Adipocyte (in vitro differentiated cells): Measurements from ENCODE around the gene ACAP2.

ENCODE experiments used
- DNase-seq: peaks from one replicate; pipeline ENCODE4 v3.0.0-alpha.2; 2015; ENCODE audit warnings: low read depth
- H3K27me3 ChIP-seq: replicated peaks from 2 replicates; pipeline ENCODE4 v1.7.0; 2013; ENCODE audit warnings: mild to moderate bottlenecking, low read length, moderate library complexity; ENCODE audit not compliant: control insufficient read depth, insufficient read depth
- H3K36me3 ChIP-seq: 2 replicates; pipeline ENCODE4 v1.7.0; 2013; ENCODE audit warnings: low read length, mild to moderate bottlenecking, moderate library complexity; ENCODE audit not compliant: control insufficient read depth, insufficient read depth, severe bottlenecking
- H3K4me1 ChIP-seq: 2 replicates; pipeline ENCODE4 v1.7.0; 2013; ENCODE audit warnings: mild to moderate bottlenecking, low read length, moderate library complexity; ENCODE audit not compliant: control insufficient read depth, insufficient read depth
- H3K4me3 ChIP-seq: 2 replicates; pipeline ENCODE4 v1.7.0; 2013; ENCODE audit warnings: mild to moderate bottlenecking, low read length, moderate library complexity
- H3K9ac ChIP-seq: 2 replicates; pipeline ENCODE4 v1.7.0; 2013; ENCODE audit warnings: mild to moderate bottlenecking, low read length, moderate library complexity
- H3K9me3 ChIP-seq: 2 replicates; pipeline ENCODE4 v1.7.0; 2013; ENCODE audit warnings: mild to moderate bottlenecking, low read length, moderate library complexity; ENCODE audit not compliant: control insufficient read depth

Gene ACAP2

DNA sequence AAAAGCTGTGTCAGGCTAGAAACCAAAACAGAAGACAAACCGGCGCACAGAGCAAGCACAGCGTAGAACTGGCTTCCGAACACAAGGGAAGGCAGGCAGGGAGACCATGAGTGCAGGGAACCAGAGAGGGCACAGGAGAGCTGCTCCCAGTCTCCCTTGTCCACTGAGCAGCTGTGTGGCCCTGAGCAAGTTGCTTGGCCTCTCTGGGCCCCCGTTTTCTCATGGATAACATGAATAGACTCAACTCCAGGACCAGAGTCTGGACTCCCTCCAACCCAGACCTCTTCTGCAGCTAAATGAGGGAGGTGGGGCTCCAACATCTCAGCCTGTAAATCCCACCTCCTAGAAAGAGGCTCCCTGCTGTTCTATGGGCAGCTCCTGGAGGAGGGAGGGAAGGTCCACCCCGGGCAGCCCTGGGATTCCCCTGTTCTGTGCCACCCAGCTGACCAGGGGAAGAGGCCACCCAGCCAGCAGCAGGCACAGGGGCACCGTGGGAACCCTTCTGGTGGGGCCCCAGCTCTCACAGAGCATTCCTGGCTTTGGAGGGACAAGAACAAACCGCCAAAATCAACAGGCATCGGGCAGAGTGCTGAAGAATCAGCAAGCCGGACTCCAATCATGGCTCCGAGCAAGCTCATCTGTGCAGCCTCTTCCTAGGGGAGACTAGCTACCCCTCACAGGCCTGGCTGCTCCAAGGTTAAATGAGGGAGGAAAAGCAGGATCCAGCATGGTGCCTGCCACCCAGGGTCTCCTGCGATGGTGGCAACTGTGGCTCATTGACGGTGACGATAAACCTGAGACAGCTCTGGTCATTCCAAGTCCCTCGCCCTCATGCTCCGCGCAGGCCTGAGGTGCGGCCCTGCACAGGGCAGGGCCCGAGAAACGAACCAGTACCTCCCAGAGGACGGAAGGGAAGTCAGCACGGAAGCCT, 187.0 kb downstream of the ACAP2 start:
- Histone ChIP-seq H3K9ac (no peak overlapping the region), H3K27me3 (no peaks in the 10 kb centered on the region), H3K9me3 (no peaks in the 10 kb centered on the region), H3K36me3 (no peaks in the 10 kb centered on the region), H3K4me1 (peaks cover 32% of the 10 kb centered on the region), H3K4me3 (no peak overlapping the region)
- no peak for DNase-seq

- Histone ChIP-seq H3K9me3 (no peaks in the 10 kb centered on the region), H3K4me3 (no peak overlapping the region), H3K4me1 (peaks cover 29% of the 10 kb centered on the region), H3K9ac (no peak overlapping the region), H3K27me3 (no peaks in the 10 kb centered on the region), H3K36me3 (no peaks in the 10 kb centered on the region)
- DNase-seq = no peak
Measured at GRCh38 chr3:195255176-195255500, 187.7 kb downstream of the ACAP2 start.

GRCh38 chr3:195254454-195255175, 188.2 kb downstream of the ACAP2 start:
- Histone ChIP-seq H3K4me1 (peaks cover 29% of the 10 kb centered on the region), H3K36me3 (no peaks in the 10 kb centered on the region), H3K9me3 (no peaks in the 10 kb centered on the region), H3K27me3 (no peaks in the 10 kb centered on the region), H3K4me3 (no peak overlapping the region), H3K9ac (no peak overlapping the region)
- DNase-seq = no peak

DNA sequence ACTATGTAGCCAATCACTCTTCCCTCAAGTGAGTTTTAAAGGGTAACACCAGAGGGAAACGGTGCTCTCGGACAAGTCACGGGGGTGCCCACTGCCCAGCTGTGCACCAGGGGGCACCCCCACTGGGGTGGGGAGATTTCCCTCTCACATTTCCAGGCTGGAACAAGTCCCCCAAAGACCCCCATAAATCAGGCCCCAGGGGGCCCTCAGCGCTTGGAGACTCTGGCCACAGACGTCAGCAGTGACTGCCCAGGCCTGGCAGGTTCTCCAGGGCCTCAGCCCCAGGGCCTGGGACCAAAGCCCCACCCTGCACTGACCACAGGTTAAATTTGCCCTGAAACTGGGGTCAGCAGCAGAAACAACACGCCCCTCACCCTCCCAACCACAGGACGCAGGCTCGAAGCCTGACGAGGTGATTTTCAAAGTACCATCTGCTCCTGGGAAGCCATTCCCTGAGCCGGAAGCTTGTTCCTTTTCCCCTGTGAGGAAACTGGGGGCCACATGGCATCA, 188.8 kb downstream of the ACAP2 start:
- no peak for DNase-seq
- Histone ChIP-seq H3K4me1 (peaks cover 23% of the 10 kb centered on the region), H3K4me3 (no peak overlapping the region), H3K9ac (peak overlapping the region; percentile 77), H3K36me3 (no peaks in the 10 kb centered on the region), H3K9me3 (no peaks in the 10 kb centered on the region), H3K27me3 (no peaks in the 10 kb centered on the region)

DNA sequence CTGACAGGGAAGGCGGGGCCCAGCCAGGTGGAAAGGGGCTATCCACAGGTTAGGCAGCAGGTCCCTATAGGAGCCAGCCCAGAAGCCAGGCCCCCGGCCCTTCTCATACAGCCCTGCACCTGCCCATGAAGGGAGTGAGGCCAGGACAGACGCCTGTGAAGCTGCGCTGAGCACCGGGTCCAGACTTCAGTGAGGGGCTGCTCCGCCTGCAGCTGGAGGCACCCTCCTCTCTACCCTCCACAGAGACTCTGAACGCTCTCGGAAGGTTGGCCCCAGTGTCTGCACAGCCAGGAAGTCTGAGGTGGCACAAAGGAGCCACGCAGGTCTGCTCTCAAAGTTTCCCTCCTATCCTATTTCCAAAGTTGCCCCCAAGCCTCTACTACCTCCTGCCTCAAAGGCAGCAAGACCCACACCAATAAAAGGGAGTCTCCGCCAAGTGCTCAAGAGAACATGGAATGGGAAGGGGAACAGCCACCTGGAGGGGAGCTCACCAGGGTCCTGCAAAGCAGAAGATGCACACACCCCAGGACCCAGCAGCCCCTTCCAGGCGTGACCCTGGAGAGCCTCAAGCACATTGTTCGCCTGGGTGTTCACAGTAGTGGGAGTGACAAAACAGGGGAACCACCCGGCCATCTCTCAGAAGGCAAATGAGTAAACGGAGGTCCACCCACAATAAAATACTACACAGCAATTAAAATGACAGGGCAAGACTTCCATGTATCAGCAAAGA, 191.3 kb downstream of the ACAP2 start:
- DNase-seq = no peak
- no peaks in the 10 kb centered on the region for H3K36me3 ChIP-seq
- no peak overlapping the region for H3K4me3 ChIP-seq
- H3K9me3 ChIP-seq = no peaks in the 10 kb centered on the region
- H3K9ac ChIP-seq = peak overlapping the region; percentile 77
- peaks cover 19% of the 10 kb centered on the region for H3K4me1 ChIP-seq
- H3K27me3 ChIP-seq = no peaks in the 10 kb centered on the region

DNA sequence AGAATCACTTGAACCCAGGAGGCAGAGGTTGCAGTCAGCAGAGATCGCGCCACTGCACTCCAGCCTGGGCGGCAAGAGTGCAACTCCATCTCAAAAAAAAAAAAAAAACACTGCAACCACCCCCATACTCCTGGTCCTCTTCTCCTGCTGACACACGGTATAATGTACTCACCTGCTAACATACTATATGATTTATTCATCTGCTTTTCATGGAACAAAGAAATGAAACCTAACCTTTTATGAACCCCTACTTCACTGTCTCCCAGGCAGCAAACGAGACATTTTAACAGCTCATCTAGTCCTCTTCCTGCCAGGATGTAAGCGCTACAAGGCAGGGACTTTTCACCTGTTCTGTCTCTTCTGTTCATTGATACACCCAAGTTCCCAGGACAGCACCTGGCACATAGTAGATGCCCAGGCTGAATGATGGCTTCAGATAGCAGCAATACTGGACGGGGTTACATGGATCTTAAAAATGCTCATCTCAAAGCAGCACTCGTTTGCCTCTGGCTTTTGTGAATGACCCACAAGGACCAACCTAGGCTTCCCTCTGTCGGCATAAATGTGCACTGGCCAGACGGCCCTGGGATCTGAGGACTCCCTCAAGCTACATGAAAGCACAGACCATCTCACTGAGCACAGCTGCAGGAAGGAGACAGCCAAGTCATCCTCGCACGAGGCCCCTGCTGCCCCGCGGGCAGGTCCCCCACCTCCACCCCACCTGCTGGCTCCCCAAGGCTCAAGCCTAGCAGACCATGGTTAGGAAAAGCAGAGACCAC, 192.2 kb downstream of the ACAP2 start:
- Histone ChIP-seq H3K9me3 (no peaks in the 10 kb centered on the region), H3K4me3 (no peak overlapping the region)
- DNase-seq = no peak

GRCh38 chr3:195249858-195250464, 192.9 kb downstream of the ACAP2 start:
- H3K9me3 ChIP-seq = no peaks in the 10 kb centered on the region
- DNase-seq = no peak
- no peak overlapping the region for H3K9ac ChIP-seq

More for the DNA sequence above, 192.2 kb downstream of the ACAP2 start:
- Histone ChIP-seq H3K9ac (peak overlapping the region; percentile 14), H3K4me1 (peaks cover 19% of the 10 kb centered on the region), H3K27me3 (no peaks in the 10 kb centered on the region), H3K36me3 (no peaks in the 10 kb centered on the region)

GRCh38 chr3:195249057-195249770, 193.6 kb downstream of the ACAP2 start:
- Histone ChIP-seq H3K9ac (no peak overlapping the region), H3K4me3 (no peak overlapping the region), H3K27me3 (no peaks in the 10 kb centered on the region), H3K36me3 (no peaks in the 10 kb centered on the region), H3K4me1 (peaks cover 19% of the 10 kb centered on the region), H3K9me3 (no peaks in the 10 kb centered on the region)
- no peak for DNase-seq

More at GRCh38 chr3:195249858-195250464, 192.9 kb downstream of the ACAP2 start:
- no peaks in the 10 kb centered on the region for H3K27me3 ChIP-seq
- no peaks in the 10 kb centered on the region for H3K36me3 ChIP-seq
- H3K4me1 ChIP-seq = peaks cover 19% of the 10 kb centered on the region
- H3K4me3 ChIP-seq = no peak overlapping the region

GRCh38 chr3:195248281-195248680, 194.5 kb downstream of the ACAP2 start:
- Histone ChIP-seq H3K4me1 (peaks cover 18% of the 10 kb centered on the region), H3K4me3 (no peak overlapping the region), H3K9me3 (no peaks in the 10 kb centered on the region), H3K9ac (no peak overlapping the region), H3K36me3 (no peaks in the 10 kb centered on the region), H3K27me3 (no peaks in the 10 kb centered on the region)
- no peak for DNase-seq

- Histone ChIP-seq H3K9ac (no peak overlapping the region), H3K4me3 (no peak overlapping the region)
- no peak for DNase-seq
Measured at GRCh38 chr3:195247863-195248189, 195.0 kb downstream of the ACAP2 start.

More at GRCh38 chr3:195247863-195248189, 195.0 kb downstream of the ACAP2 start:
- H3K27me3 ChIP-seq = no peaks in the 10 kb centered on the region
- no peaks in the 10 kb centered on the region for H3K36me3 ChIP-seq
- H3K9me3 ChIP-seq = no peaks in the 10 kb centered on the region
- peaks cover 13% of the 10 kb centered on the region for H3K4me1 ChIP-seq
